Gastrocnemius medialis (tissue), 4 donors: Measurements from ENCODE around the gene PARD3.

Source experiments
- POLR2A ChIP-seq, 2 donors: fragments of 450-650 bp; IDR thresholded peaks; one replicate each; pipeline ENCODE4 v1.6.1; 2017; ENCODE audit warnings: antibody characterized with exemption in 2 of 2, mild to moderate bottlenecking in 2 of 2, moderate library complexity in 2 of 2
- TF ChIP-seq, protein P1 (sequence below), 5 experiments: fragments of 450-650 bp in 3 of 5; fragments of 200-600 bp in 2 of 5; sonication (generic) in 2 of 5; IDR thresholded peaks in 4 of 5; conservative IDR thresholded peaks in 1 of 5; 1 replicate in 4 of 5; 2 replicates in 1 of 5; pipeline ENCODE4 v1.5.1; 2016 to 2019; ENCODE audit warnings: antibody characterized with exemption in 5 of 5, mild to moderate bottlenecking in 3 of 5, moderate library complexity in 3 of 5

DNA sequence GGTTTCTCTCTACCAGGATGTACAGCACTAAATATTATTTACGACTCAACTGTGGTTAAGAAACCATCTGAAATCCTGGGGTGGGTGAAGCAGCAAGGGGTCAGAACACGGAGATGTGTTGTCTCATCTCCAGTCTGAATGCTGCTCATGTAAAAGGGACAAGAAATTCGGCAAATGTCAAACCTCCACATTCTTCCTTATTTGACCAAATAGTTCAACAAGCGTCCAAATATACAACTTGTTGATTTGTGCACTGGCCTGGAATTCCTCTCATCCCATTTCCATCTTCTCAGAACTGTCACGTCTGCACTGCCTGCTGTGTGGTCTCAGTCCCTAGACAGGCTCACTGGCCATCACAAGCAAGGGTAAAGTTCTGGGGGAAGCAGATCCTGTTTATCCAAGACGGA, 520.0 kb downstream of the PARD3 start:
- TF ChIP-seq, protein P1, sequence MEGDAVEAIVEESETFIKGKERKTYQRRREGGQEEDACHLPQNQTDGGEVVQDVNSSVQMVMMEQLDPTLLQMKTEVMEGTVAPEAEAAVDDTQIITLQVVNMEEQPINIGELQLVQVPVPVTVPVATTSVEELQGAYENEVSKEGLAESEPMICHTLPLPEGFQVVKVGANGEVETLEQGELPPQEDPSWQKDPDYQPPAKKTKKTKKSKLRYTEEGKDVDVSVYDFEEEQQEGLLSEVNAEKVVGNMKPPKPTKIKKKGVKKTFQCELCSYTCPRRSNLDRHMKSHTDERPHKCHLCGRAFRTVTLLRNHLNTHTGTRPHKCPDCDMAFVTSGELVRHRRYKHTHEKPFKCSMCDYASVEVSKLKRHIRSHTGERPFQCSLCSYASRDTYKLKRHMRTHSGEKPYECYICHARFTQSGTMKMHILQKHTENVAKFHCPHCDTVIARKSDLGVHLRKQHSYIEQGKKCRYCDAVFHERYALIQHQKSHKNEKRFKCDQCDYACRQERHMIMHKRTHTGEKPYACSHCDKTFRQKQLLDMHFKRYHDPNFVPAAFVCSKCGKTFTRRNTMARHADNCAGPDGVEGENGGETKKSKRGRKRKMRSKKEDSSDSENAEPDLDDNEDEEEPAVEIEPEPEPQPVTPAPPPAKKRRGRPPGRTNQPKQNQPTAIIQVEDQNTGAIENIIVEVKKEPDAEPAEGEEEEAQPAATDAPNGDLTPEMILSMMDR (IDR thresholded peaks at IDR 0.05 in 4 of 5, conservative IDR thresholded peaks at IDR 0.05 in 1 of 5): no peak
- TF ChIP-seq POLR2A (IDR thresholded peaks at IDR 0.05): no peak
